SU-DHL-6 (cell line): ENCODE measurements around the gene CD96.

ENCODE experiments used
- EZH2phosphoT487 ChIP-seq: fragments of 200-600 bp; sonication (generic), shearing (Covaris generic); conservative IDR thresholded peaks from 2 replicates; pipeline ENCODE4 v1.6.1; 2018; ENCODE audit warnings: mild to moderate bottlenecking, antibody characterized with exemption, low read length, moderate library complexity, mixed read lengths
- TF ChIP-seq, protein P1 (sequence below): fragments of 200-600 bp; sonication (generic); IDR thresholded peaks from one replicate; pipeline ENCODE4 v1.5.1; 2017; ENCODE audit warnings: antibody characterized with exemption, mild to moderate bottlenecking, low read length, moderate library complexity; ENCODE audit not compliant: insufficient read depth, poor library complexity, severe bottlenecking

GRCh38 chr3:111596328-111596727 lies 54.3 kb downstream of the CD96 start:
- TF ChIP-seq, protein P1, sequence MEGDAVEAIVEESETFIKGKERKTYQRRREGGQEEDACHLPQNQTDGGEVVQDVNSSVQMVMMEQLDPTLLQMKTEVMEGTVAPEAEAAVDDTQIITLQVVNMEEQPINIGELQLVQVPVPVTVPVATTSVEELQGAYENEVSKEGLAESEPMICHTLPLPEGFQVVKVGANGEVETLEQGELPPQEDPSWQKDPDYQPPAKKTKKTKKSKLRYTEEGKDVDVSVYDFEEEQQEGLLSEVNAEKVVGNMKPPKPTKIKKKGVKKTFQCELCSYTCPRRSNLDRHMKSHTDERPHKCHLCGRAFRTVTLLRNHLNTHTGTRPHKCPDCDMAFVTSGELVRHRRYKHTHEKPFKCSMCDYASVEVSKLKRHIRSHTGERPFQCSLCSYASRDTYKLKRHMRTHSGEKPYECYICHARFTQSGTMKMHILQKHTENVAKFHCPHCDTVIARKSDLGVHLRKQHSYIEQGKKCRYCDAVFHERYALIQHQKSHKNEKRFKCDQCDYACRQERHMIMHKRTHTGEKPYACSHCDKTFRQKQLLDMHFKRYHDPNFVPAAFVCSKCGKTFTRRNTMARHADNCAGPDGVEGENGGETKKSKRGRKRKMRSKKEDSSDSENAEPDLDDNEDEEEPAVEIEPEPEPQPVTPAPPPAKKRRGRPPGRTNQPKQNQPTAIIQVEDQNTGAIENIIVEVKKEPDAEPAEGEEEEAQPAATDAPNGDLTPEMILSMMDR: no peak
- TF ChIP-seq EZH2phosphoT487: no peak
